Measurements from ENCODE around the gene ZNF865.

The ZNF865 gene

GRCh38 chr19:55588738-55589137 is 16.7 kb upstream of the ZNF865 start:
- DNase-seq = no peak

- no peak for DNase-seq
Observed at GRCh38 chr19:55590109-55590508, 15.3 kb upstream of the ZNF865 start.

GRCh38 chr19:55590617-55591016 is 14.8 kb upstream of the ZNF865 start:
- no peak for DNase-seq

- no peak for DNase-seq
Observed at GRCh38 chr19:55591555-55591954, 13.9 kb upstream of the ZNF865 start.

- no peak for DNase-seq
Observed at GRCh38 chr19:55592391-55593090, 12.9 kb upstream of the ZNF865 start.

GRCh38 chr19:55593096-55593772 is 12.2 kb upstream of the ZNF865 start:
- no peak for DNase-seq

- no peak for DNase-seq
Observed at GRCh38 chr19:55594996-55595545, 10.4 kb upstream of the ZNF865 start.

GRCh38 chr19:55596304-55596703 is 9.1 kb upstream of the ZNF865 start:
- DNase-seq = no peak

GRCh38 chr19:55597501-55597921 is 7.9 kb upstream of the ZNF865 start:
- DNase-seq = no peak

- DNase-seq = no peak
Observed at GRCh38 chr19:55598034-55598433, 7.4 kb upstream of the ZNF865 start.

- DNase-seq = peak; percentile 88
Observed at GRCh38 chr19:55598719-55599467, 6.6 kb upstream of the ZNF865 start.

GRCh38 chr19:55599468-55599841 is 6.0 kb upstream of the ZNF865 start, which contains the start of gene FIZ1:
TSS of gene FIZ1 (minus strand) at chr19:55599517. CDS start at chr19:55597865, 1,652 bp downstream.
- DNase-seq = peak; percentile 92

GRCh38 chr19:55599842-55600661 is 5.4 kb upstream of the ZNF865 start, which contains the start of gene ZNF524:
TSS of gene ZNF524 (plus strand) at chr19:55600288. CDS start at chr19:55602113, 1,825 bp downstream.
- peak; percentile 82 for DNase-seq

GRCh38 chr19:55600662-55601028 is 4.8 kb upstream of the ZNF865 start:
- no peak for DNase-seq

- DNase-seq = no peak
Observed at GRCh38 chr19:55601084-55601483, 4.4 kb upstream of the ZNF865 start.

GRCh38 chr19:55602104-55603001 is 3.1 kb upstream of the ZNF865 start:
- no peak for DNase-seq

GRCh38 chr19:55603115-55603514 is 2.3 kb upstream of the ZNF865 start:
- no peak for DNase-seq

GRCh38 chr19:55603581-55604292 is 1.7 kb upstream of the ZNF865 start:
- DNase-seq = no peak

- peak; percentile 95 for DNase-seq
Observed at GRCh38 chr19:55605207-55605636, 225 bp upstream of the ZNF865 start.

- DNase-seq = no peak
Observed at GRCh38 chr19:55606471-55606787, 982 bp downstream of the ZNF865 start.

GRCh38 chr19:55606817-55607216 is 1.4 kb downstream of the ZNF865 start:
- no peak for DNase-seq
